H1 (cell line): ENCODE data around the gene NT5C3B. TPM values are rescaled to one million over a fixed set of nuclear protein-coding genes. Genes with fewer than 3 reads are reported as not detected.

Experiments
- CTCF ChIA-PET: fragments of 300-600 bp; sonication (Branson Sonifier 250); formaldehyde crosslinking; loops from one replicate; lab custom pipeline; 2021; ENCODE audit not compliant: partially characterized antibody; lab: Charles Lee
- POLR2A ChIA-PET: fragments of 300-600 bp; sonication (Branson Sonifier 250); formaldehyde crosslinking; loops from one replicate; lab custom pipeline; 2021; ENCODE audit warnings: inconsistent platforms; ENCODE audit not compliant: partially characterized antibody; lab: Charles Lee
- DNase-seq, 2 experiments: peaks; one replicate each; pipeline versions ENCODE4 v3.0.0 to v3.0.0-alpha.2; 2010 to 2022; ENCODE audit warnings: low spot score in 2 of 2, low read depth in 1 of 2, mixed read lengths in 1 of 2
- FAIRE-seq: peaks from 2 replicates; lab custom pipeline; 2011; peaks lifted over from hg19 to GRCh38; lab: Jason Lieb, UNC
- H2AFZ ChIP-seq: 2 replicates; pipeline ENCODE4 v1.8.1; 2012; ENCODE audit warnings: low read length, inconsistent platforms
- H2AK5ac ChIP-seq: 2 replicates; pipeline ENCODE4 v1.6.1; 2013; ENCODE audit warnings: low read depth, low read length
- H2BK120ac ChIP-seq: replicated peaks from 2 replicates; pipeline ENCODE3; 2013; ENCODE audit warnings: low read depth, low read length, inconsistent platforms
- H2BK12ac ChIP-seq: 2 replicates; pipeline ENCODE4 v1.6.1; 2013; ENCODE audit warnings: low read depth, low read length
- H2BK15ac ChIP-seq: 2 replicates; pipeline ENCODE4 v1.6.1; 2013; ENCODE audit warnings: low read length
- H2BK20ac ChIP-seq: 2 replicates; pipeline ENCODE4 v1.6.1; 2013; ENCODE audit warnings: low read length
- H2BK5ac ChIP-seq: 2 replicates; pipeline ENCODE4 v1.6.1; 2013; ENCODE audit warnings: low read depth, low read length
- H3K14ac ChIP-seq: 2 replicates; pipeline ENCODE4 v1.6.1; 2013; ENCODE audit warnings: inconsistent platforms; ENCODE audit not compliant: insufficient read length
- H3K18ac ChIP-seq: 2 replicates; pipeline ENCODE4 v1.6.1; 2013; ENCODE audit warnings: low read length; ENCODE audit errors: extremely low read depth
- H3K23ac ChIP-seq: 2 replicates; pipeline ENCODE4 v1.6.1; 2013; ENCODE audit warnings: inconsistent platforms; ENCODE audit not compliant: insufficient read length
- H3K23me2 ChIP-seq: 2 replicates; pipeline ENCODE4 v1.6.1; 2013; ENCODE audit warnings: low read depth, low read length
- H3K27ac ChIP-seq: 2 replicates; pipeline ENCODE4 v1.6.1; 2011; ENCODE audit warnings: low read depth, low read length, inconsistent platforms
- H3K27me3 ChIP-seq, 4 experiments: replicated peaks in 1 of 4; 1 replicate in 1 of 4; 2 replicates in 3 of 4; pipeline versions ENCODE4 v1.6.1 to v1.8.1; 2011 to 2013; ENCODE audit warnings: low read length in 3 of 4, mild to moderate bottlenecking in 3 of 4, inconsistent platforms in 2 of 4, mixed read lengths in 2 of 4, moderate library complexity in 1 of 4; ENCODE audit not compliant: control insufficient read depth in 3 of 4, insufficient read depth in 3 of 4; ENCODE audit errors: extremely low read depth in 1 of 4
- H3K36me3 ChIP-seq, 4 experiments: 2 replicates each; pipeline versions ENCODE4 v1.6.1 to v1.8.1; 2011 to 2013; ENCODE audit warnings: mild to moderate bottlenecking in 4 of 4, low read length in 3 of 4, moderate library complexity in 2 of 4, control low read depth in 1 of 4, inconsistent platforms in 1 of 4; ENCODE audit not compliant: insufficient read depth in 4 of 4, control insufficient read depth in 2 of 4
- H3K4ac ChIP-seq: replicated peaks from 2 replicates; pipeline ENCODE3; 2013; ENCODE audit warnings: low read length, low read depth, mixed read lengths, inconsistent platforms; ENCODE audit not compliant: insufficient read length
- H3K4me1 ChIP-seq, 4 experiments: replicated peaks in 1 of 4; 1 replicate in 1 of 4; 2 replicates in 3 of 4; pipeline versions ENCODE4 v1.6.1 to v1.8.1; 2011 to 2013; ENCODE audit warnings: low read length in 3 of 4, inconsistent platforms in 2 of 4, mixed read lengths in 1 of 4; ENCODE audit not compliant: insufficient read depth in 4 of 4, control insufficient read depth in 3 of 4
- H3K4me2 ChIP-seq, 2 experiments: 2 replicates each; pipeline versions ENCODE4 v1.6.1 to v1.8.1; 2011 to 2013; ENCODE audit warnings: low read depth in 2 of 2, low read length in 2 of 2, control low read depth in 1 of 2, inconsistent platforms in 1 of 2, mild to moderate bottlenecking in 1 of 2; ENCODE audit not compliant: insufficient read depth in 1 of 2
- H3K4me3 ChIP-seq, 4 experiments: fragments of 200-600, 300-600 bp in 1 of 4; sonication (generic), shearing (Covaris generic), sonication (Bioruptor Twin) in 1 of 4; 2 replicates each; pipeline versions ENCODE4 v1.5.1 to v1.8.1; 2011 to 2016; ENCODE audit warnings: low read length in 4 of 4, low read depth in 3 of 4, control low read depth in 2 of 4, inconsistent platforms in 2 of 4, mild to moderate bottlenecking in 2 of 4, mixed read lengths in 1 of 4, moderate library complexity in 1 of 4; ENCODE audit not compliant: insufficient read depth in 2 of 4; ENCODE audit errors: extremely low read depth in 1 of 4
- H3K56ac ChIP-seq: replicated peaks from 2 replicates; pipeline ENCODE3; 2013; ENCODE audit warnings: low read depth, mild to moderate bottlenecking, mixed read lengths, low read length, inconsistent platforms; ENCODE audit not compliant: insufficient read length
- H3K79me1 ChIP-seq: 2 replicates; pipeline ENCODE4 v1.6.1; 2013; ENCODE audit warnings: low read depth, low read length, control low read depth
- H3K79me2 ChIP-seq, 2 experiments: 2 replicates each; pipeline versions ENCODE4 v1.6.1 to v1.8.1; 2012 to 2013; ENCODE audit warnings: low read length in 2 of 2, mild to moderate bottlenecking in 2 of 2, inconsistent platforms in 1 of 2; ENCODE audit not compliant: insufficient read depth in 2 of 2, control insufficient read depth in 1 of 2
- H3K9ac ChIP-seq, 4 experiments: replicated peaks in 1 of 4; 1 replicate in 1 of 4; 2 replicates in 3 of 4; pipeline versions ENCODE4 v1.6.1 to v1.8.1; 2011 to 2013; ENCODE audit warnings: low read depth in 3 of 4, low read length in 3 of 4, control low read depth in 2 of 4, mild to moderate bottlenecking in 2 of 4, moderate library complexity in 2 of 4, inconsistent platforms in 1 of 4; ENCODE audit errors: extremely low read depth in 1 of 4
- H3K9me3 ChIP-seq, 2 experiments: 2 replicates each; pipeline versions ENCODE4 v1.6.1 to v1.8.1; 2012 to 2013; ENCODE audit warnings: mild to moderate bottlenecking in 2 of 2, moderate library complexity in 2 of 2, control low read depth in 1 of 2, inconsistent platforms in 1 of 2, low read depth in 1 of 2, low read length in 1 of 2, mixed read lengths in 1 of 2; ENCODE audit not compliant: insufficient read depth in 2 of 2
- H4K20me1 ChIP-seq, 2 experiments: replicated peaks in 1 of 2; 2 replicates each; pipeline versions ENCODE3 to v1.8.1; 2011 to 2013; ENCODE audit warnings: inconsistent platforms in 2 of 2, low read length in 2 of 2, mild to moderate bottlenecking in 1 of 2; ENCODE audit not compliant: insufficient read depth in 2 of 2, control insufficient read depth in 1 of 2
- H4K5ac ChIP-seq: 2 replicates; pipeline ENCODE4 v1.6.1; 2013; ENCODE audit warnings: low read length, low read depth, mixed read lengths, inconsistent platforms; ENCODE audit not compliant: insufficient read length
- H4K8ac ChIP-seq: 2 replicates; pipeline ENCODE4 v1.8.0; 2013; ENCODE audit warnings: mild to moderate bottlenecking, moderate library complexity, low read length, inconsistent platforms; ENCODE audit not compliant: insufficient read depth; ENCODE audit errors: extremely low read depth
- H4K91ac ChIP-seq: replicated peaks from 2 replicates; pipeline ENCODE3; 2013; ENCODE audit warnings: low read length, mixed read lengths, inconsistent platforms; ENCODE audit not compliant: insufficient read length
- SP2 ChIP-seq: IDR thresholded peaks from 2 replicates; pipeline ENCODE4 v1.6.1; 2012; ENCODE audit warnings: mild to moderate bottlenecking, low read length, inconsistent platforms
- WGBS, 2 experiments: shearing (Covaris generic) in 1 of 2; methylation state at CpG; one replicate each; pipeline versions ENCODE4 v1.1.6 to v1.1.7; 2013 to 2015; ENCODE audit warnings: low lambda C conversion rate in 2 of 2, mixed read lengths in 2 of 2, inconsistent platforms in 1 of 2, low coverage in 1 of 2, missing lambda C conversion rate in 1 of 2; ENCODE audit not compliant: insufficient replicate concordance in 2 of 2, insufficient coverage in 1 of 2, insufficient read length in 1 of 2; ENCODE audit errors: extremely low coverage in 1 of 2, missing lambda C conversion rate in 1 of 2; 5-methylcytosine and 5-hydroxymethylcytosine counted together
- polyA plus RNA-seq, 7 experiments: library from polyadenylated mRNA; depleted of rRNA in 3 of 7; stranded (reverse) in 5 of 7; unstranded in 2 of 7; fragments of >200 nt in 5 of 7; fragments of 200-250 nt in 2 of 7; gene quantifications; 1 replicate in 5 of 7; 2 replicates in 1 of 7; 4 replicates in 1 of 7; pipeline versions ENCODE4 v1.2.1 to v1.2.3, GENCODE V29; 2011 to 2013; ENCODE audit warnings: missing spikeins in 2 of 7, mixed read lengths in 2 of 7
- total RNA-seq: library from RNA; stranded (reverse); fragmentation: NEBNext Ultra II Directional; extraction: Animal tissue kit (Norgen Biotek cat#: 25700); gene quantifications from 2 replicates; pipeline ENCODE4 v1.2.1, GENCODE V29; 2021

The NT5C3B gene
- total and polyA plus RNA-seq, 2 of the 8 experiments (the other 6 are each of a cell fraction or from before 2014, with no cell fraction given): 68.7 to 94.5 TPM

DNA sequence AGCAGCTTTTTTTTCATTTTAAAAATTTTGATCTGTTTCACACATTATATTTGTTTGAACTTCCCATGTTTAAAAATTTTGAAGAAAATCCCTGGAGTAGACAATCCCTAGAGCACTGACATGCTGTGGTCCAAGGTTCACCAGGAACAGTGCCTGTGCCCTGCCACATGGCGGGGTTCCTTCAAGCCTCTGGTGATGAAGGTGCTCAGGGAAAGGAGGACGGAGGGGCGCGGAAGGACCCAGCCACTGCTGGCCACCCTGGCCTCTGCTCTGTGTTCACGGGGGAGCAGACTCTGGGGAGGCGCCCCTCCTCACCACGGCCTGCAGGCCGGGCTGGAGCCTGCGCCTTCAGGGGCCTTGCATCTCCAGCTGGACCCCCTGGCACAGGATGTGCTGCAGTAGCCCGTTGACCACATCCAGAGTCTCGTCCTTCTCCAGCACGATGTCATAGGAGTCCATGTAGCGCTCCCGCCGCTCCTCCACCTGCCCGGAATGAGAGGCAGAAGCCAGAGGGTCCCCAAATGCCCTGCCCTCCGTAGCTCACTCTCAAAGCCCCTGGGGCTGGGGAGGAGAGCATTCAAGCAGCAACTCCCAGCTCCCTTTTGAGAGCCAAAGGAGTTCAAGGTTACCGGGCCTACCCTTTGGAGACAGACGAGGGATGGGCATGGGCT, 10.7 kb downstream of the NT5C3B start:
- H3K4me1 ChIP-seq: peaks cover 0 to 2% (median 0%) of the 10 kb centered on the region in 4 experiments; a peak in 1 of 7 replicates
- no peak overlapping the region for H2AK5ac ChIP-seq
- no peak overlapping the region for H3K4me3 ChIP-seq
- H3K4me2 ChIP-seq: no peak overlapping the region
- H2BK15ac ChIP-seq: no peak overlapping the region
- no peak overlapping the region for H2BK12ac ChIP-seq
- no peak overlapping the region for H3K4ac ChIP-seq
- H3K18ac ChIP-seq: no peak overlapping the region
- no peak overlapping the region for H2BK120ac ChIP-seq
- no peaks in the 10 kb centered on the region; the same call in 1 of the 2 replicates for H3K23me2 ChIP-seq
- H3K9ac ChIP-seq: no peak overlapping the region
- no peak for DNase-seq
- H3K27ac ChIP-seq: no peak overlapping the region
- no peak overlapping the region for H2BK5ac ChIP-seq
- peaks cover 1 to 6% of the 10 kb centered on the region in 2 experiments for H4K20me1 ChIP-seq
- H3K79me1 ChIP-seq: no peaks in the 10 kb centered on the region
- no peak overlapping the region for H3K56ac ChIP-seq
- H3K23ac ChIP-seq: no peak overlapping the region
- no peak overlapping the region for H4K91ac ChIP-seq
- no peak overlapping the region for H3K14ac ChIP-seq
- no peaks in the 10 kb centered on the region for H3K79me2 ChIP-seq
- 95% methylated on average over 17 of the region's 19 CpGs; no CpG with 5 or more reads in 1 of the 2 experiments for WGBS, 2 experiments
- TF ChIP-seq SP2: no peak
- TF ChIP-seq, all 59 proteins: peak for 0
- no peaks in the 10 kb centered on the region for H3K9me3 ChIP-seq
- FAIRE-seq: no peak
- ChIA-PET POLR2A (interaction anchor here (0.8 to 3.0 kb wide), 6 partner anchors 9 to 135 kb away, joined by 3 to 18 read pairs (median 6); partner anchors contain the start of gene NT5C3B), CTCF (interaction anchor here (1.1 to 1.8 kb wide), 5 partner anchors 11 to 23 kb away, joined by 3 to 9 read pairs (median 4); partner anchors contain the start of genes FKBP10 and P3H4)
- H4K5ac ChIP-seq: no peak overlapping the region
- H4K8ac ChIP-seq: no peak overlapping the region
- peaks cover 7 to 58% (median 22%) of the 10 kb centered on the region in 4 experiments; a peak in 7 of 8 replicates for H3K36me3 ChIP-seq
- no peaks in the 10 kb centered on the region for H3K27me3 ChIP-seq
- no peak overlapping the region for H2AFZ ChIP-seq
- no peak overlapping the region for H2BK20ac ChIP-seq
